GM12878 (cell line): ENCODE data around the gene SH2D7. TPM values are rescaled to one million over a fixed set of nuclear protein-coding genes. Genes with fewer than 3 reads are reported as not detected.

Experiments
- ATAC-seq: fragments of 200-7000 bp; cut with Tn5 transposase; 3 replicates; pipeline ENCODE4 v1.9.1; 2020; ENCODE audit warnings: mild to moderate bottlenecking, moderate library complexity
- BruUV-seq: library from RNA; stranded (reverse); fragments of 400-500 nt; replicated peaks from 2 replicates; lab custom pipeline; 2021; lab: Mats Ljungman, UMichigan
- CTCF ChIA-PET: fragments of 300-600 bp; sonication (Branson Sonifier 250); formaldehyde crosslinking; extraction: SDS; loops from one replicate; lab custom pipeline; 2021; ENCODE audit warnings: inconsistent platforms; lab: Yijun Ruan, JAX
- POLR2A ChIA-PET: fragments of 350-600 bp; formaldehyde crosslinking; extraction: SDS; loops from one replicate; lab custom pipeline; 2021; ENCODE audit warnings: inconsistent platforms; lab: Charles Lee
- RAD21 ChIA-PET: fragments of 300-600 bp; sonication (Branson Sonifier 250); formaldehyde crosslinking; loops from one replicate; lab custom pipeline; 2023; ENCODE audit warnings: antibody characterized with exemption; ENCODE audit not compliant: unreplicated experiment; lab: Charles Lee
- SMC1A ChIA-PET: fragments of 300-600 bp; sonication (Branson Sonifier 250); formaldehyde crosslinking; loops from one replicate; lab custom pipeline; 2023; ENCODE audit not compliant: unreplicated experiment, uncharacterized antibody; lab: Charles Lee
- DNase-seq: peaks from one replicate; pipeline ENCODE4 v3.0.0-alpha.2; 2011; ENCODE audit warnings: low read depth, low spot score
- FAIRE-seq: peaks from 3 replicates; lab custom pipeline; 2011; peaks lifted over from hg19 to GRCh38; lab: Jason Lieb, UNC
- H2AFZ ChIP-seq: 2 replicates; pipeline ENCODE4 v1.6.0; 2011; ENCODE audit warnings: low read depth, low read length, control low read depth; ENCODE audit not compliant: control insufficient read depth
- H3K27ac ChIP-seq: 2 replicates; pipeline ENCODE4 v1.5.1; 2011; ENCODE audit warnings: control low read depth; ENCODE audit not compliant: control insufficient read depth, insufficient read depth
- H3K27me3 ChIP-seq, 2 experiments: replicated peaks in 1 of 2; 2 replicates each; pipeline versions ENCODE4 v1.6.0 to v1.6.1; 2011; ENCODE audit warnings: low read length in 1 of 2; ENCODE audit not compliant: control insufficient read depth in 2 of 2, insufficient read depth in 2 of 2
- H3K36me3 ChIP-seq, 2 experiments: 2 replicates each; pipeline ENCODE4 v1.5.1; 2011; ENCODE audit warnings: low read length in 1 of 2; ENCODE audit not compliant: control insufficient read depth in 2 of 2, insufficient read depth in 2 of 2
- H3K4me1 ChIP-seq: 2 replicates; pipeline ENCODE4 v1.6.1; 2011; ENCODE audit warnings: mild to moderate bottlenecking, low read length, moderate library complexity, mixed read lengths; ENCODE audit not compliant: control insufficient read depth, insufficient read depth
- H3K4me2 ChIP-seq: 2 replicates; pipeline ENCODE4 v1.6.0; 2011; ENCODE audit warnings: control low read depth; ENCODE audit not compliant: control insufficient read depth, insufficient read depth
- H3K4me3 ChIP-seq: fragments of 200-600 bp; sonication (generic); 2 replicates; pipeline ENCODE4 v1.5.1; 2016
- H3K79me2 ChIP-seq: 2 replicates; pipeline ENCODE4 v1.6.0; 2011; ENCODE audit warnings: low read length; ENCODE audit not compliant: control insufficient read depth, insufficient read depth
- H3K9ac ChIP-seq: 2 replicates; pipeline ENCODE4 v1.8.0; 2011; ENCODE audit warnings: low read length, control low read depth, mixed read lengths; ENCODE audit not compliant: control insufficient read depth, insufficient read depth
- H3K9me3 ChIP-seq: replicated peaks from 3 replicates; pipeline ENCODE4 v1.5.1; 2011; ENCODE audit warnings: mild to moderate bottlenecking, low read length; ENCODE audit not compliant: control insufficient read depth, insufficient read depth
- H4K20me1 ChIP-seq: 2 replicates; pipeline ENCODE4 v1.6.0; 2011; ENCODE audit not compliant: control insufficient read depth, insufficient read depth
- BMI1 ChIP-seq: fragments of 450-650 bp; IDR thresholded peaks from 2 replicates; pipeline ENCODE4 v1.6.1; 2016; ENCODE audit warnings: mild to moderate bottlenecking, moderate library complexity, borderline replicate concordance
- CEBPB ChIP-seq, 2 experiments: fragments of 150-350 bp in 1 of 2; IDR thresholded peaks; 2 replicates each; pipeline ENCODE4 v1.6.1; 2012 to 2014; ENCODE audit warnings: low read depth in 2 of 2, low read length in 2 of 2, borderline replicate concordance in 1 of 2, inconsistent platforms in 1 of 2
- CHD2 ChIP-seq: IDR thresholded peaks from 2 replicates; pipeline ENCODE4 v1.6.1; 2011; ENCODE audit warnings: low read depth, low read length, improper control_type of control experiment, borderline replicate concordance
- CUX1 ChIP-seq: IDR thresholded peaks from 2 replicates; pipeline ENCODE4 v1.6.1; 2012; ENCODE audit warnings: improper control_type of control experiment, low read depth, low read length; ENCODE audit not compliant: insufficient replicate concordance
- EED ChIP-seq: sonication (generic); IDR thresholded peaks from 2 replicates; pipeline ENCODE4 v1.6.1; 2016; ENCODE audit warnings: antibody characterized with exemption, low read depth
- HDAC2 ChIP-seq: fragments of 200-600 bp; sonication (generic); IDR thresholded peaks from 2 replicates; pipeline ENCODE4 v1.6.1; 2017
- KLF5 ChIP-seq: fragments of 450-650 bp; IDR thresholded peaks from 2 replicates; pipeline ENCODE4 v1.6.1; 2014; ENCODE audit warnings: mild to moderate bottlenecking; ENCODE audit not compliant: partially characterized antibody
- LARP7 ChIP-seq: fragments of 450-650 bp; IDR thresholded peaks from 2 replicates; pipeline ENCODE4 v1.6.1; 2017; ENCODE audit warnings: mild to moderate bottlenecking
- RB1 ChIP-seq: fragments of 450-650 bp; formaldehyde crosslinking; IDR thresholded peaks from 2 replicates; pipeline ENCODE4 v1.6.1; 2017; ENCODE audit warnings: mild to moderate bottlenecking, borderline replicate concordance
- SKIL ChIP-seq: fragments of 450-650 bp; IDR thresholded peaks from 2 replicates; pipeline ENCODE4 v1.6.1; 2017; ENCODE audit warnings: mild to moderate bottlenecking, low read depth, inconsistent platforms; ENCODE audit not compliant: poor library complexity, severe bottlenecking
- USF1 ChIP-seq: IDR thresholded peaks from 2 replicates; pipeline ENCODE4 v1.6.1; 2011; ENCODE audit warnings: borderline replicate concordance, low read depth, mild to moderate bottlenecking, moderate library complexity, mixed read lengths, low read length; ENCODE audit not compliant: insufficient read depth; ENCODE audit errors: extremely low read length
- ZBED1 ChIP-seq: IDR thresholded peaks from 2 replicates; pipeline ENCODE4 v1.6.1; 2016; ENCODE audit warnings: borderline replicate concordance
- WGBS: methylation state at CpG from one replicate; pipeline ENCODE4 v1.1.6; 2016; ENCODE audit warnings: low lambda C conversion rate; ENCODE audit not compliant: insufficient replicate concordance, insufficient coverage; ENCODE audit errors: missing lambda C conversion rate; 5-methylcytosine and 5-hydroxymethylcytosine counted together
- in situ Hi-C: fragments of 300-500 bp; cut with MboI; formaldehyde crosslinking; loops from 9 replicates; pipeline ENCODE4 v1.14.3; 2018; ENCODE audit warnings: mixed read lengths
- intact Hi-C: fragments of 100-400 bp; cut with micrococcal nuclease; formaldehyde crosslinking; loops from one replicate; pipeline ENCODE4 v1.14.2; 2022; ENCODE audit not compliant: unreplicated experiment
- polyA plus RNA-seq, 11 experiments: library from polyadenylated mRNA; depleted of rRNA in 4 of 11; unstranded in 6 of 11; stranded (reverse) in 5 of 11; fragments of >200 nt; fragmentation: Nextera tagmentation in 4 of 11; fragmentation: Illumina TruSeq in 1 of 11; extraction: Ambion mirVana in 4 of 11; extraction: Trizol in 1 of 11; gene quantifications; 1 replicate in 1 of 11; 2 replicates in 10 of 11; pipeline versions ENCODE4 v1.2.1 to v1.2.3, GENCODE V29; 2011 to 2016; ENCODE audit warnings: inconsistent platforms in 2 of 11, missing spikeins in 2 of 11, low read depth in 1 of 11
- total RNA-seq, 4 experiments: library from RNA; depleted of rRNA in 3 of 4; stranded (reverse); fragments of >200 nt in 3 of 4; fragmentation: Illumina TruSeq in 1 of 4; extraction: Trizol in 1 of 4; gene quantifications; 2 replicates each; pipeline versions ENCODE4 v1.2.1 to v1.2.3, GENCODE V29; 2013 to 2021

SH2D7 gene
- total and polyA plus RNA-seq, 10 of the 15 experiments (the other 5 are each of a cell fraction or from before 2014, with no cell fraction given) = 0.04 to 0.06 TPM; not detected in 8

- FAIRE-seq (peak; percentile 81), ATAC-seq (peak; percentile 78), DNase-seq (peak; percentile 81)
- ChIA-PET CTCF (interaction anchor here (0.6 to 13.4 kb wide), 15 partner anchors 9 to 106 kb away, joined by 3 to 191 read pairs (median 4); no protein-coding TSS in a partner anchor), RAD21 (interaction anchor here (1.2 to 9.2 kb wide), 15 partner anchors 13 to 62 kb away, joined by 3 to 170 read pairs (median 10); no protein-coding TSS in a partner anchor), POLR2A (interaction anchor here (0.8 to 6.8 kb wide), 9 partner anchors 9 to 84 kb away, joined by 3 to 79 read pairs (median 4); no protein-coding TSS in a partner anchor), SMC1A (interaction anchor here (0.7 to 12.0 kb wide), 14 partner anchors 8 to 69 kb away, joined by 3 to 305 read pairs (median 6); no protein-coding TSS in a partner anchor)
- in situ Hi-C loops (no loop called here), intact Hi-C loops (loop anchor here (2.0 to 5.0 kb wide), 5 partner anchors 15 to 101 kb away; no protein-coding TSS in a partner anchor)
- H3K4me3 ChIP-seq = peak overlapping the region; percentile 69
- BruUV-seq = TSS peak; percentile 67
- peak overlapping the region; percentile 93 for H3K4me2 ChIP-seq
- no peaks in the 10 kb centered on the region for H3K27me3 ChIP-seq
- peaks cover 98% of the 10 kb centered on the region for H3K79me2 ChIP-seq
- H3K9me3 ChIP-seq = no peaks in the 10 kb centered on the region
- H3K27ac ChIP-seq = peak overlapping the region; percentile 89
- no peaks in the 10 kb centered on the region for H4K20me1 ChIP-seq
- WGBS = 0% methylated on average over 7 of the region's 7 CpGs
- H2AFZ ChIP-seq = peak overlapping the region; percentile 5; the same call in 1 of the 2 replicates
- H3K9ac ChIP-seq = peak overlapping the region; percentile 45
- H3K4me1 ChIP-seq = peaks cover 67% of the 10 kb centered on the region
- 0 out of 4 replicates have a peak, but pooled peaks cover 0 to 1% of the 10 kb centered on the region in 2 experiments for H3K36me3 ChIP-seq
- TF ChIP-seq RB1 (no peak), USF1 (no peak), HDAC2 (no peak), EED (peak; percentile 56; the same call in 1 of the 2 replicates), CHD2 (0 out of 2 replicates have a peak, but pooled peaks have one; percentile 20), ZBED1 (0 out of 2 replicates have a peak, but pooled peaks have one; percentile 25), LARP7 (no peak), SKIL (peak; percentile 18), CEBPB (IDR thresholded peaks at IDR 0.05; ENCODE audit: borderline replicate concordance in 1 of 2, low read depth in 2 of 2, low read length in 2 of 2) (no peak), BMI1 (no peak), CUX1 (no peak), KLF5 (no peak)
Observed at GRCh38 chr15:78065973-78066946, 26.1 kb upstream of the SH2D7 start.
